ENCODE data around the gene YARS2. TPM values are rescaled to one million over a fixed set of nuclear protein-coding genes. Genes with fewer than 3 reads are reported as not detected.

The YARS2 gene
- total RNA-seq, 4 donors from 2014 or later = 16.9 to 35.7 (median 19.8) TPM

GRCh38 chr12:32789446-32789845 is 33.7 kb upstream of the YARS2 start:
- intact Hi-C loops (cut with DNase I; ENCODE audit: low total_unique reads) = no loop called here
- TF ChIP-seq POLR2A (IDR thresholded peaks at IDR 0.05) = no peak
- no peak for DNase-seq (ENCODE audit: low spot score in 2 of 2)
- no peak overlapping the region for H3K4me3 ChIP-seq (ENCODE audit: low read depth, poor library complexity, severe bottlenecking)

GRCh38 chr12:32788405-32788804 is 32.7 kb upstream of the YARS2 start:
- no peak for DNase-seq (ENCODE audit: low spot score in 2 of 2)
- TF ChIP-seq CTCF (IDR thresholded peaks at IDR 0.05) (no peak), POLR2A (IDR thresholded peaks at IDR 0.05) (no peak)
- 84% methylated on average over 4 of the region's 4 CpGs for WGBS, 2 donors
- H3K4me3 ChIP-seq (ENCODE audit: low read depth, poor library complexity, severe bottlenecking) = no peak overlapping the region
- intact Hi-C loops (cut with DNase I; ENCODE audit: low total_unique reads) = no loop called here

GRCh38 chr12:32785557-32785956 is 29.9 kb upstream of the YARS2 start:
- TF ChIP-seq CTCF (IDR thresholded peaks at IDR 0.05) (no peak), POLR2A (IDR thresholded peaks at IDR 0.05) (no peak)
- WGBS, 2 donors = 67 to 76% methylated on average over 5 of the region's 5 CpGs
- DNase-seq (ENCODE audit: low spot score in 2 of 2) = no peak
- intact Hi-C loops (cut with DNase I; ENCODE audit: low total_unique reads) = no loop called here
- no peak overlapping the region for H3K4me3 ChIP-seq (ENCODE audit: low read depth, poor library complexity, severe bottlenecking)

GRCh38 chr12:32783029-32783428 is 27.3 kb upstream of the YARS2 start:
- WGBS, 2 donors = 47 to 54% methylated on average over 3 of the region's 3 CpGs
- TF ChIP-seq POLR2A (IDR thresholded peaks at IDR 0.05) (no peak), CTCF (IDR thresholded peaks at IDR 0.05) (no peak)
- intact Hi-C loops (cut with DNase I; ENCODE audit: low total_unique reads) = no loop called here
- no peak overlapping the region for H3K4me3 ChIP-seq (ENCODE audit: low read depth, poor library complexity, severe bottlenecking)
- DNase-seq (ENCODE audit: low spot score in 2 of 2) = no peak

GRCh38 chr12:32780071-32780470 is 24.4 kb upstream of the YARS2 start:
- 21 to 41% methylated on average over 1 of the region's 1 CpG for WGBS, 2 donors
- H3K4me3 ChIP-seq (ENCODE audit: low read depth, poor library complexity, severe bottlenecking) = no peak overlapping the region
- intact Hi-C loops (cut with DNase I; ENCODE audit: low total_unique reads) = no loop called here
- TF ChIP-seq CTCF (IDR thresholded peaks at IDR 0.05) (no peak), POLR2A (IDR thresholded peaks at IDR 0.05) (no peak)
- DNase-seq (ENCODE audit: low spot score in 2 of 2) = no peak

GRCh38 chr12:32777691-32778175 is 22.0 kb upstream of the YARS2 start:
- no peak for TF ChIP-seq POLR2A (IDR thresholded peaks at IDR 0.05)
- TF ChIP-seq CTCF (IDR thresholded peaks at IDR 0.05) = no peak
- no peak overlapping the region for H3K4me3 ChIP-seq (ENCODE audit: low read depth, poor library complexity, severe bottlenecking)
- no peak for DNase-seq (ENCODE audit: low spot score in 2 of 2)
- 61 to 66% methylated on average over 6 of the region's 6 CpGs for WGBS, 2 donors
- intact Hi-C loops (cut with DNase I; ENCODE audit: low total_unique reads) = no loop called here

Data from lower leg skin (tissue), 4 donors.